ENCODE data around the gene OR5M3. TPM values are rescaled to one million over a fixed set of nuclear protein-coding genes. Genes with fewer than 3 reads are reported as not detected.

Gene OR5M3
- total RNA-seq, 1 experiment from 2014 or later: not detected

DNA sequence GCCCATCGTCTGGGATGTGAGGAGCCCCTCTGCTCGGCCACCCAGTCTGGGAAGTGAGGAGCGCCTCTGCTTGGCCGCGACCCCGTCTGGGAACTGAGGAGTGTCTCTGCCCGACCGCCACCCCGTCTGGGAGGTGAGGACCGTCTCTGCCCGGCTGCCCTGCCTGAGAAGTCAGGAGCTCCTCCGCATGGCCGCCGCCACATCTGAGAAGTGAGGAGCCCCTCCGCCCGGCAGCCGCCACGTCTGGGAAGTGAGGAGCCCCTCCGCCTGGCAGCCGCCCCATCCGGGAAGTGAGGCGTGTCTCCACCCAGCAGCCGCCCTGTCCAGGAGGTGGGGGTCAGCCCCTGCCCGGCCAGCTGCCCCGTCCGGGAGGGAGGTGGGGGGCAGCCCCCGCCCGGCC, 23.9 kb upstream of the OR5M3 start:
- POLR2A ChIA-PET: no interaction called here
- H3K36me3 Mint-ChIP-seq: peaks cover 7% of the 10 kb centered on the region
- ATAC-seq: no peak
- TF ChIP-seq NR1H2 (CRISPR knock-in tag; IDR thresholded peaks at IDR 0.05) (no peak), TEAD1 (CRISPR knock-in tag; IDR thresholded peaks at IDR 0.05) (no peak), ARID4B (CRISPR knock-in tag; IDR thresholded peaks at IDR 0.05; ENCODE audit: borderline replicate concordance) (no peak), OVOL2 (CRISPR knock-in tag; IDR thresholded peaks at IDR 0.05; ENCODE audit: borderline replicate concordance) (no peak), SP1 (CRISPR knock-in tag; conservative IDR thresholded peaks at IDR 0.05) (no peak), E2F1 (CRISPR knock-in tag; IDR thresholded peaks at IDR 0.05) (no peak), ZNF138 (CRISPR knock-in tag; conservative IDR thresholded peaks at IDR 0.05) (no peak), PRRX2 (CRISPR knock-in tag; IDR thresholded peaks at IDR 0.05) (no peak), NR3C1 (CRISPR knock-in tag; conservative IDR thresholded peaks at IDR 0.05; ENCODE audit: low read depth) (no peak), TEAD4 (CRISPR knock-in tag; IDR thresholded peaks at IDR 0.05) (no peak), FOXP4 (CRISPR knock-in tag; IDR thresholded peaks at IDR 0.05) (no peak), CREM (CRISPR knock-in tag; IDR thresholded peaks at IDR 0.05) (no peak), ZNF263 (CRISPR knock-in tag; IDR thresholded peaks at IDR 0.05; ENCODE audit: low read depth) (no peak), CREB1 (CRISPR knock-in tag; IDR thresholded peaks at IDR 0.05) (no peak), ZNF121 (CRISPR knock-in tag; IDR thresholded peaks at IDR 0.05) (no peak), NFE2L1 (CRISPR knock-in tag; IDR thresholded peaks at IDR 0.05) (no peak)
- TF ChIP-seq, protein P1, sequence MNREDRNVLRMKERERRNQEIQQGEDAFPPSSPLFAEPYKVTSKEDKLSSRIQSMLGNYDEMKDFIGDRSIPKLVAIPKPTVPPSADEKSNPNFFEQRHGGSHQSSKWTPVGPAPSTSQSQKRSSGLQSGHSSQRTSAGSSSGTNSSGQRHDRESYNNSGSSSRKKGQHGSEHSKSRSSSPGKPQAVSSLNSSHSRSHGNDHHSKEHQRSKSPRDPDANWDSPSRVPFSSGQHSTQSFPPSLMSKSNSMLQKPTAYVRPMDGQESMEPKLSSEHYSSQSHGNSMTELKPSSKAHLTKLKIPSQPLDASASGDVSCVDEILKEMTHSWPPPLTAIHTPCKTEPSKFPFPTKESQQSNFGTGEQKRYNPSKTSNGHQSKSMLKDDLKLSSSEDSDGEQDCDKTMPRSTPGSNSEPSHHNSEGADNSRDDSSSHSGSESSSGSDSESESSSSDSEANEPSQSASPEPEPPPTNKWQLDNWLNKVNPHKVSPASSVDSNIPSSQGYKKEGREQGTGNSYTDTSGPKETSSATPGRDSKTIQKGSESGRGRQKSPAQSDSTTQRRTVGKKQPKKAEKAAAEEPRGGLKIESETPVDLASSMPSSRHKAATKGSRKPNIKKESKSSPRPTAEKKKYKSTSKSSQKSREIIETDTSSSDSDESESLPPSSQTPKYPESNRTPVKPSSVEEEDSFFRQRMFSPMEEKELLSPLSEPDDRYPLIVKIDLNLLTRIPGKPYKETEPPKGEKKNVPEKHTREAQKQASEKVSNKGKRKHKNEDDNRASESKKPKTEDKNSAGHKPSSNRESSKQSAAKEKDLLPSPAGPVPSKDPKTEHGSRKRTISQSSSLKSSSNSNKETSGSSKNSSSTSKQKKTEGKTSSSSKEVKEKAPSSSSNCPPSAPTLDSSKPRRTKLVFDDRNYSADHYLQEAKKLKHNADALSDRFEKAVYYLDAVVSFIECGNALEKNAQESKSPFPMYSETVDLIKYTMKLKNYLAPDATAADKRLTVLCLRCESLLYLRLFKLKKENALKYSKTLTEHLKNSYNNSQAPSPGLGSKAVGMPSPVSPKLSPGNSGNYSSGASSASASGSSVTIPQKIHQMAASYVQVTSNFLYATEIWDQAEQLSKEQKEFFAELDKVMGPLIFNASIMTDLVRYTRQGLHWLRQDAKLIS (CRISPR knock-in tag; IDR thresholded peaks at IDR 0.05; ENCODE audit: borderline replicate concordance): no peak
- TF ChIP-seq, protein P2, sequence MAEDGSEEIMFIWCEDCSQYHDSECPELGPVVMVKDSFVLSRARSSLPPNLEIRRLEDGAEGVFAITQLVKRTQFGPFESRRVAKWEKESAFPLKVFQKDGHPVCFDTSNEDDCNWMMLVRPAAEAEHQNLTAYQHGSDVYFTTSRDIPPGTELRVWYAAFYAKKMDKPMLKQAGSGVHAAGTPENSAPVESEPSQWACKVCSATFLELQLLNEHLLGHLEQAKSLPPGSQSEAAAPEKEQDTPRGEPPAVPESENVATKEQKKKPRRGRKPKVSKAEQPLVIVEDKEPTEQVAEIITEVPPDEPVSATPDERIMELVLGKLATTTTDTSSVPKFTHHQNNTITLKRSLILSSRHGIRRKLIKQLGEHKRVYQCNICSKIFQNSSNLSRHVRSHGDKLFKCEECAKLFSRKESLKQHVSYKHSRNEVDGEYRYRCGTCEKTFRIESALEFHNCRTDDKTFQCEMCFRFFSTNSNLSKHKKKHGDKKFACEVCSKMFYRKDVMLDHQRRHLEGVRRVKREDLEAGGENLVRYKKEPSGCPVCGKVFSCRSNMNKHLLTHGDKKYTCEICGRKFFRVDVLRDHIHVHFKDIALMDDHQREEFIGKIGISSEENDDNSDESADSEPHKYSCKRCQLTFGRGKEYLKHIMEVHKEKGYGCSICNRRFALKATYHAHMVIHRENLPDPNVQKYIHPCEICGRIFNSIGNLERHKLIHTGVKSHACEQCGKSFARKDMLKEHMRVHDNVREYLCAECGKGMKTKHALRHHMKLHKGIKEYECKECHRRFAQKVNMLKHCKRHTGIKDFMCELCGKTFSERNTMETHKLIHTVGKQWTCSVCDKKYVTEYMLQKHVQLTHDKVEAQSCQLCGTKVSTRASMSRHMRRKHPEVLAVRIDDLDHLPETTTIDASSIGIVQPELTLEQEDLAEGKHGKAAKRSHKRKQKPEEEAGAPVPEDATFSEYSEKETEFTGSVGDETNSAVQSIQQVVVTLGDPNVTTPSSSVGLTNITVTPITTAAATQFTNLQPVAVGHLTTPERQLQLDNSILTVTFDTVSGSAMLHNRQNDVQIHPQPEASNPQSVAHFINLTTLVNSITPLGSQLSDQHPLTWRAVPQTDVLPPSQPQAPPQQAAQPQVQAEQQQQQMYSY (CRISPR knock-in tag; IDR thresholded peaks at IDR 0.05): no peak
- TF ChIP-seq, protein P3, sequence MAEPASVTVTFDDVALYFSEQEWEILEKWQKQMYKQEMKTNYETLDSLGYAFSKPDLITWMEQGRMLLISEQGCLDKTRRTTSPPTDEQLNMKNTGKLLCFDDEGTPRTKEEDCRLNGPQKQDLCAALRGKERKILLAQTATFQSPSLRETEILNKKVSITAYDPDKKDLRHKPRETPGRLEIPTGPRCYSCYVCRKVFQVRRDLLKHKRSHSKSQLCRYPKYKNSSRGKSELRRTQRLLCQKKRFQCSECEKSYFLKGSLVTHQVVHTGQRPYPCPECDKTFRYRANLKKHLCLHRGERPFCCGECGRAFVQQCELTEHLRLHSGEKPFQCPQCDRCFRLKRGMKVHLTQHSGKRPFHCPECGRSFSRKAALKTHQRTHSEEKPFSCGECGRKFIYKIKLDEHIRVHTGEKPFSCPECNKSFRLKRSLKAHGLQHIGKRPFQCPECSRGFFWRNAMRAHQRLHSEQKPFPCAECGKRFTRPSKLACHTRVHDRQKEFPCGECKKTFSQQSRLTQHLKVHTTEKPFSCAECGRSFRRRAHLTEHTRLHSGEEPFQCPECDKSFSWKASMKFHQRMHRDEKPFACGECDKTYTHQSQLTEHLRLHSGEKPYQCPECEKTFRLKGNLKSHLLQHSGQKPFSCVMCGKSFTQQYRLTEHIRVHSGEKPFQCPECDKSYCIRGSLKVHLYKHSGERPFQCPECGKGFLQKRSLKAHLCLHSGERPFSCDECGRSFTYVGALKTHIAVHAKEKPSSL (CRISPR knock-in tag; conservative IDR thresholded peaks at IDR 0.05): no peak
- no peaks in the 10 kb centered on the region for H3K4me1 Mint-ChIP-seq
- peaks cover 26% of the 10 kb centered on the region for H3K9me3 Mint-ChIP-seq
- no peaks in the 10 kb centered on the region for H3K27me3 Mint-ChIP-seq (ENCODE audit: low read depth)
- H3K27ac Mint-ChIP-seq: no peak overlapping the region
- no peak for DNase-seq (ENCODE audit: low spot score)
- H3K4me3 Mint-ChIP-seq: no peak overlapping the region
- CTCF ChIA-PET: no interaction called here
